ENCODE results near the gene EXOC6B.

Gene EXOC6B

DNA sequence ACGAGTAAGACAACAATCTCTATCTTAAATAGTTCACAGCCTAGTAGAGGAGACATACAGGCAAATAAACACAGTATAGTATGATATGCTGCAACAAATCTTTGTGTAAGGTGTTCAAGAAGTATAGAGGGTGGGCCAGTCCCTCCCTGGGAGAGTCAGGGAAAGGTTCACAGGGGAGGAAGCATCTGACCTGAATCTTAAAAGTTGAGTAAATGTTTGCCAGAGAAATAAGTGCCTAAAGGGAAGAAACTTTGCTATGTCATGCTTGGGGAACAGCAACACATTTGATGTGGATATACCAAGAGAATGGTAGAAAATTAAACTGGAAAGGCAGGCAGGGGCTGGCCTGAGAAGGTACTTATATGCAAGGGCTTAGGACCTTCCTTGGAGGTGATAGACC lies 552.4 kb downstream of the EXOC6B start:
- no peaks in the 10 kb centered on the region for H3K36me3 ChIP-seq (ENCODE audit: insufficient read depth, low read depth, low read length)
- no peaks in the 10 kb centered on the region for H3K4me1 ChIP-seq (ENCODE audit: insufficient read depth, low read length)
- no peaks in the 10 kb centered on the region for H3K27me3 ChIP-seq (ENCODE audit: insufficient read depth, low read length)
- H3K9ac ChIP-seq (ENCODE audit: low read depth, low read length) = no peak overlapping the region
- no peak overlapping the region for H3K4me3 ChIP-seq (ENCODE audit: low read length)
- H3K9me3 ChIP-seq (ENCODE audit: insufficient read depth, low read depth, low read length) = no peaks in the 10 kb centered on the region
- no peak overlapping the region for H3K27ac ChIP-seq (ENCODE audit: low read length)

DNA sequence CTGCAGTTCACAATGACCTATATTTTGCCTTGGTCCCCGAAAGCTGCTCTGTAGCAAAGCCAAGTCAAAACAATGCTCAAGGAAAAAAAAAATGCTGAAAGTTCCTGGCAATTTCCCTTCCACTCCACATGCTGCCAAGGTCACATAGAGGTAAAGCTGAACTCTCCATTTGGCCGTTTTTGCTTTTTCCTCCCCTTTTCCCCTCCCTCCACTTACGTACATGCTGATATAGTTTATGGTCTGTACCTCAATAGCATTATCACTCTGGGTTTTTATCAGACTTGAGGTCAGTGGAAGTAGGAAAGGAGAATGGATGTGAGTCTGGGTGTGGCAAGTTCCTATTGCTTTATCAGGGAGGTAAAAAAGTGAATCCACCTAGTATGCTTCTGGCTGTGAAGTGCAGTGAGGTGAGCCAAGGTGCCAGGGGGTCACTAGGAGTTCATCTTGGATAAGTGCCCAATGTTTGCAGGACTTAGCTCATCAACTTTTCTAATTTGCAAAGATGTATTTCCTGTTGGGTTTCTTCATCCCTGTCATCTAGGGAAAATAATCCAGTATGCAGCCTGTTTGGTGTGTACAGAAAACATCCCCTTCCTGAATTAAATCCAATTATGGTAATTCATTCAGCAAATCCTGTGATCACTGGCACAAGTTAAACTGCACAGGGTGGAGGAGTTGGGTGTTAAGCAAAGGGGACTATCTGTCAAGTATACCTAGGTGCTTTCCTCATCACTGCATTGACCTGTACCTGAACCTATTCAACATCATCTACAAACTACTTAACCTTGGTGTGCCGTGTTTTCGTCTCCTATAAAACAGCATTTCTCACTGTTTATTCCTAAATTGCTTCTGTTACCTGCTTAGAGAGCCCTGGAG lies 553.8 kb downstream of the EXOC6B start:
- Histone ChIP-seq H3K4me1 (ENCODE audit: insufficient read depth, low read length) (no peaks in the 10 kb centered on the region), H3K27ac (ENCODE audit: low read length) (no peak overlapping the region), H3K36me3 (ENCODE audit: insufficient read depth, low read depth, low read length) (no peaks in the 10 kb centered on the region), H3K9me3 (ENCODE audit: insufficient read depth, low read depth, low read length) (no peaks in the 10 kb centered on the region), H3K27me3 (ENCODE audit: insufficient read depth, low read length) (no peaks in the 10 kb centered on the region), H3K9ac (ENCODE audit: low read depth, low read length) (no peak overlapping the region), H3K4me3 (ENCODE audit: low read length) (no peak overlapping the region)

GRCh38 chr2:72271276-72271614 lies 554.6 kb downstream of the EXOC6B start:
- Histone ChIP-seq H3K27me3 (ENCODE audit: insufficient read depth, low read length) (no peaks in the 10 kb centered on the region), H3K9me3 (ENCODE audit: insufficient read depth, low read depth, low read length) (no peaks in the 10 kb centered on the region), H3K4me1 (ENCODE audit: insufficient read depth, low read length) (no peaks in the 10 kb centered on the region), H3K9ac (ENCODE audit: low read depth, low read length) (no peak overlapping the region), H3K27ac (ENCODE audit: low read length) (no peak overlapping the region), H3K36me3 (ENCODE audit: insufficient read depth, low read depth, low read length) (no peaks in the 10 kb centered on the region), H3K4me3 (ENCODE audit: low read length) (no peak overlapping the region)

GRCh38 chr2:72270556-72271275 lies 555.1 kb downstream of the EXOC6B start:
- Histone ChIP-seq H3K36me3 (ENCODE audit: insufficient read depth, low read depth, low read length) (no peaks in the 10 kb centered on the region), H3K4me1 (ENCODE audit: insufficient read depth, low read length) (no peaks in the 10 kb centered on the region), H3K9me3 (ENCODE audit: insufficient read depth, low read depth, low read length) (no peaks in the 10 kb centered on the region), H3K4me3 (ENCODE audit: low read length) (no peak overlapping the region), H3K9ac (ENCODE audit: low read depth, low read length) (no peak overlapping the region), H3K27ac (ENCODE audit: low read length) (no peak overlapping the region), H3K27me3 (ENCODE audit: insufficient read depth, low read length) (no peaks in the 10 kb centered on the region)

GRCh38 chr2:72263776-72264060 lies 562.1 kb downstream of the EXOC6B start:
- Histone ChIP-seq H3K4me1 (ENCODE audit: insufficient read depth, low read length) (no peaks in the 10 kb centered on the region), H3K9me3 (ENCODE audit: insufficient read depth, low read depth, low read length) (no peaks in the 10 kb centered on the region), H3K9ac (ENCODE audit: low read depth, low read length) (no peak overlapping the region), H3K36me3 (ENCODE audit: insufficient read depth, low read depth, low read length) (no peaks in the 10 kb centered on the region), H3K27me3 (ENCODE audit: insufficient read depth, low read length) (no peaks in the 10 kb centered on the region), H3K4me3 (ENCODE audit: low read length) (no peak overlapping the region), H3K27ac (ENCODE audit: low read length) (no peak overlapping the region)

DNA sequence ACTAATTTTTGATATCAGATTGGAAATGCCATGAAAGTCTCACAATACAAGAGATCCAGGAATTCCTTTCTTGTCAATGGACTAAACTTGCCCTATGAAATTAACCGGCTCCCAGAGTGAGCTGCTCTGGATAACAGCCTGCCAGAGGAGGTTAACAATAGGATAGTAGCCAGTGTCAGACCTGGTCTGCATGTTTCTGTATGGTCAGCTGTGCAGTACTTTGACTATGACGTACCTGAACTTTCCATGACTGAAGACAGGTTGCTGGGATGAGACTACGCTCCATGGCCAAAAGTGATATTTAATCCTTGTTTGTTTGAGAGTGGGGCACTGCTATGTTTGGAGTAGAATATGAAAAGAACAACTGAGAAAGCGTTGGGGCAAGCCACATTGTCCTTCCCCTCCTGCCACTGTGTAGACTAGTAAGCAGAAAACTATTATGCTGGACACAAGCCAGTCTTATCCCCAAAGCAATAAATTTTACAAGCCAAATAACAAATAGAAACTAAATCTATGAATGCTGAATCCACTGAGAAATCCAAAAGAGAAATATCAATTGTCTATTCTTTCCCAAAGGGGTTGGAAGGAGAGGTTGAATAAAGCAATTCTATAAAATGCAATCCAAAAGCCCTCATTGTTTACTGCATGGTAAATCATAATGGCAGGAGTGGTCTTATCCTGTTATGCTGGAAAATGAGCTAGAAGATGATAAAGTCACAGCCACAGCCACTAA lies 562.6 kb downstream of the EXOC6B start:
- no peak overlapping the region for H3K9ac ChIP-seq (ENCODE audit: low read depth, low read length)
- no peaks in the 10 kb centered on the region for H3K36me3 ChIP-seq (ENCODE audit: insufficient read depth, low read depth, low read length)
- H3K27ac ChIP-seq (ENCODE audit: low read length) = no peak overlapping the region
- no peaks in the 10 kb centered on the region for H3K27me3 ChIP-seq (ENCODE audit: insufficient read depth, low read length)
- no peak overlapping the region for H3K4me3 ChIP-seq (ENCODE audit: low read length)
- no peaks in the 10 kb centered on the region for H3K4me1 ChIP-seq (ENCODE audit: insufficient read depth, low read length)
- H3K9me3 ChIP-seq (ENCODE audit: insufficient read depth, low read depth, low read length) = no peaks in the 10 kb centered on the region

DNA sequence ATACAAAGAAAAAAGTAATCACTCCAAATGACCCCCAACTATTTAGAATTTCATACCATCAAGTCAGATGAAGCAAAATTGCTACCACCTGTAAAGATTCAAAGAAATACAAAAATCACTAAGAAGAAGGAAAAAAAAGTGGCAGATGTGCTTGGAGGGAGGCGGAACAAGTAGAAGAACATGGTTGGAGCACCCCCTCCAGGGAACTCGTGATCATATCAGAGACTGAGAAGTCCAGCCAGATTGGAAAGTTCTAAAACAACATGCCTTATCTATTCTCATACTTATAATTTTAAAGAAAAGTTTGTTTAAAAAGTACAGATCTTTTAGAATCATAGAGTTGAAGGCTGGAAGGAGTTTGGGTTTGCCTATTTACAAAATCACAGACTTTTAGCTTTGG lies 564.8 kb downstream of the EXOC6B start:
- H3K9ac ChIP-seq (ENCODE audit: low read depth, low read length) = no peak overlapping the region
- no peaks in the 10 kb centered on the region for H3K9me3 ChIP-seq (ENCODE audit: insufficient read depth, low read depth, low read length)
- no peaks in the 10 kb centered on the region for H3K4me1 ChIP-seq (ENCODE audit: insufficient read depth, low read length)
- no peak overlapping the region for H3K27ac ChIP-seq (ENCODE audit: low read length)
- H3K36me3 ChIP-seq (ENCODE audit: insufficient read depth, low read depth, low read length) = no peaks in the 10 kb centered on the region
- no peak overlapping the region for H3K4me3 ChIP-seq (ENCODE audit: low read length)
- no peaks in the 10 kb centered on the region for H3K27me3 ChIP-seq (ENCODE audit: insufficient read depth, low read length)

- Histone ChIP-seq H3K36me3 (ENCODE audit: insufficient read depth, low read depth, low read length) (no peaks in the 10 kb centered on the region), H3K4me3 (ENCODE audit: low read length) (no peak overlapping the region), H3K27ac (ENCODE audit: low read length) (no peak overlapping the region), H3K9me3 (ENCODE audit: insufficient read depth, low read depth, low read length) (peaks cover 3% of the 10 kb centered on the region; the same call in 1 of the 2 replicates), H3K27me3 (ENCODE audit: insufficient read depth, low read length) (no peaks in the 10 kb centered on the region), H3K4me1 (ENCODE audit: insufficient read depth, low read length) (no peaks in the 10 kb centered on the region), H3K9ac (ENCODE audit: low read depth, low read length) (no peak overlapping the region)
Observed at GRCh38 chr2:72255540-72255939, 570.3 kb downstream of the EXOC6B start.

- peaks cover 3% of the 10 kb centered on the region; the same call in 1 of the 2 replicates for H3K9me3 ChIP-seq (ENCODE audit: insufficient read depth, low read depth, low read length)
- no peaks in the 10 kb centered on the region for H3K27me3 ChIP-seq (ENCODE audit: insufficient read depth, low read length)
- H3K4me3 ChIP-seq (ENCODE audit: low read length) = no peak overlapping the region
- H3K9ac ChIP-seq (ENCODE audit: low read depth, low read length) = no peak overlapping the region
- no peaks in the 10 kb centered on the region for H3K4me1 ChIP-seq (ENCODE audit: insufficient read depth, low read length)
- no peaks in the 10 kb centered on the region for H3K36me3 ChIP-seq (ENCODE audit: insufficient read depth, low read depth, low read length)
- no peak overlapping the region for H3K27ac ChIP-seq (ENCODE audit: low read length)
Observed at GRCh38 chr2:72254831-72255451, 570.9 kb downstream of the EXOC6B start.

GRCh38 chr2:72238311-72238710 lies 587.5 kb downstream of the EXOC6B start:
- Histone ChIP-seq H3K4me3 (ENCODE audit: low read length) (no peak overlapping the region), H3K9me3 (ENCODE audit: insufficient read depth, low read depth, low read length) (no peaks in the 10 kb centered on the region), H3K27me3 (ENCODE audit: insufficient read depth, low read length) (no peaks in the 10 kb centered on the region), H3K4me1 (ENCODE audit: insufficient read depth, low read length) (peaks cover 17% of the 10 kb centered on the region), H3K27ac (ENCODE audit: low read length) (no peak overlapping the region), H3K9ac (ENCODE audit: low read depth, low read length) (no peak overlapping the region), H3K36me3 (ENCODE audit: insufficient read depth, low read depth, low read length) (no peaks in the 10 kb centered on the region)

DNA sequence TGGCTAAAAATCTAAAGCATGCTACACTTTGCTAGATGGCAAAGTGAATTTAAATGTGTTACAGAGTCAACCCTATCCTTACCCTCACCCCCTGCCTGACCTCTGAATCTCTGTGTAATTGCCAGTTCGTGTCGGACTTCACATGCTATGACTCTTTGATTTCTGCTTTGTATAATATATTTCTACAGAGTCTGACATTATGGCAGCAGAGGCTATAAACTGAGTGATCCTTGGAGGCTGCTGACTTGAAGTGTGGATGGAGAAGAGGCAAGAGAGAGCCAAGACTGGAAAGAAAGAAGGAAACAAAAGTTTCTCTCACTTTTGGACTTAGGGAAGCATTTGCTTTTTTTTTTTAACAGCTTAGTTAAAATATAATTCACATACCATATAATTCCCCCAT lies 588.3 kb downstream of the EXOC6B start:
- Histone ChIP-seq H3K27ac (ENCODE audit: low read length) (no peak overlapping the region), H3K4me3 (ENCODE audit: low read length) (no peak overlapping the region), H3K4me1 (ENCODE audit: insufficient read depth, low read length) (peaks cover 19% of the 10 kb centered on the region), H3K27me3 (ENCODE audit: insufficient read depth, low read length) (no peaks in the 10 kb centered on the region), H3K9me3 (ENCODE audit: insufficient read depth, low read depth, low read length) (no peaks in the 10 kb centered on the region), H3K36me3 (ENCODE audit: insufficient read depth, low read depth, low read length) (no peaks in the 10 kb centered on the region), H3K9ac (ENCODE audit: low read depth, low read length) (no peak overlapping the region)

All from iPS-20b (cell line).